AG09309 (cell line): Measurements from ENCODE around the gene G6PC1.
"Not testable (repeated sequence)": the region's sequence is repeated elsewhere in the genome, so short reads cannot be mapped to it uniquely, and the experiment has no call there.

Experiments used
- DNase-seq: peaks from one replicate; pipeline ENCODE4 v3.0.0-alpha.2; 2010; ENCODE audit warnings: low read depth
- H3K4me3 ChIP-seq: 2 replicates; pipeline ENCODE4 v1.5.1; 2011; ENCODE audit warnings: mild to moderate bottlenecking, low read depth, low read length, moderate library complexity; ENCODE audit not compliant: control insufficient read depth
- TF ChIP-seq, protein P1 (sequence below): IDR thresholded peaks from 2 replicates; pipeline ENCODE4 v1.5.1; 2011; ENCODE audit warnings: mild to moderate bottlenecking, low read depth, low read length, inconsistent platforms; ENCODE audit not compliant: insufficient read depth, control insufficient read depth; ENCODE audit errors: missing control alignments

The G6PC1 gene

GRCh38 chr17:42853968-42854790 lies 46.4 kb upstream of the G6PC1 start:
- TF ChIP-seq, protein P1, sequence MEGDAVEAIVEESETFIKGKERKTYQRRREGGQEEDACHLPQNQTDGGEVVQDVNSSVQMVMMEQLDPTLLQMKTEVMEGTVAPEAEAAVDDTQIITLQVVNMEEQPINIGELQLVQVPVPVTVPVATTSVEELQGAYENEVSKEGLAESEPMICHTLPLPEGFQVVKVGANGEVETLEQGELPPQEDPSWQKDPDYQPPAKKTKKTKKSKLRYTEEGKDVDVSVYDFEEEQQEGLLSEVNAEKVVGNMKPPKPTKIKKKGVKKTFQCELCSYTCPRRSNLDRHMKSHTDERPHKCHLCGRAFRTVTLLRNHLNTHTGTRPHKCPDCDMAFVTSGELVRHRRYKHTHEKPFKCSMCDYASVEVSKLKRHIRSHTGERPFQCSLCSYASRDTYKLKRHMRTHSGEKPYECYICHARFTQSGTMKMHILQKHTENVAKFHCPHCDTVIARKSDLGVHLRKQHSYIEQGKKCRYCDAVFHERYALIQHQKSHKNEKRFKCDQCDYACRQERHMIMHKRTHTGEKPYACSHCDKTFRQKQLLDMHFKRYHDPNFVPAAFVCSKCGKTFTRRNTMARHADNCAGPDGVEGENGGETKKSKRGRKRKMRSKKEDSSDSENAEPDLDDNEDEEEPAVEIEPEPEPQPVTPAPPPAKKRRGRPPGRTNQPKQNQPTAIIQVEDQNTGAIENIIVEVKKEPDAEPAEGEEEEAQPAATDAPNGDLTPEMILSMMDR: no peak
- DNase-seq: no peak
- H3K4me3 ChIP-seq: no peak overlapping the region

GRCh38 chr17:42855048-42855596 lies 45.5 kb upstream of the G6PC1 start:
- H3K4me3 ChIP-seq: no peak overlapping the region
- TF ChIP-seq, protein P1: no peak
- no peak for DNase-seq

- H3K4me3 ChIP-seq, DNase-seq: not testable (repeated sequence)
Observed at GRCh38 chr17:42856093-42856492, 44.5 kb upstream of the G6PC1 start.

GRCh38 chr17:42856516-42856915 lies 44.1 kb upstream of the G6PC1 start:
- H3K4me3 ChIP-seq, DNase-seq: not testable (repeated sequence)

DNA sequence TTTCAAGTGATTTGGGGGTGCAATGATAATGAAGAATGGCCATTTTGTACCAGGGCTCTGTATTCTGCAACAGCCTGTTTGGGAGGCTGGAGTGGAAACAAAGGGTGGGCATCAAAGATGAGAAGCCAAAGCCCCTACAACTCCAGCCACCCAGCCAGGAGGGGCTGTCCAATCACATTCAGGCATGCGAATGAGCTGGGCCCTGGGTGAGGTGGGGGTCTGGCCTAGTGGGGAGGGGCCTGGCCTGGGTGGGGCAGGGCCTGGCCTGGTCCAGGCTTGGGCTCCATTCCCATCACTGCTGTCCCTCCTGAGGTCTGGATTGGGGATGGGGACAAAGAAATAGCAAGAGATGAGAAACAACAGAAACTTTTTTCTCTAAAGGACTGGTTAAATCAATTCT lies 43.2 kb upstream of the G6PC1 start:
- no peak for DNase-seq
- H3K4me3 ChIP-seq: no peak overlapping the region
- TF ChIP-seq, protein P1: no peak

GRCh38 chr17:42865638-42866094 lies 34.9 kb upstream of the G6PC1 start:
- no peak for DNase-seq

DNA sequence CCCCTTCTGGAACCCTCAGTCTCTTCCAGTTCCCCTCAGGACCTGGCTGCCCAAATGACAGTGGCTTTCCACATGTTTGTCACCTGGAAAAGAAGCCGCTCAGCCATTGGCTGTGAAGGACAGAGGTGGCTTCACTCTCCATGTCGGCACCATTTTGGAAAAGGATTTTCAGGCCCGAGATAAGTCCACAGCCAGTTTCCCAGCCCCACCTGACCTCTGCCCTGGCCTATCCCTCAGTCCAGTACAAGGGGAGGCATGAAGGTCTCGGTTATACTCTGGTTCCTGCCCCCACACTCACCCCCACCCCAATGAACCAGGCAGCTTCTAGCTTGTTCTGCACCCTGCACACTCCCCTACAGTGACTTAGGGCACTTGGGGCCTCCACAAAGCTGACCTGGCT lies 34.4 kb upstream of the G6PC1 start:
- DNase-seq: no peak
- no peak overlapping the region for H3K4me3 ChIP-seq
- TF ChIP-seq, protein P1: no peak

More at GRCh38 chr17:42865638-42866094, 34.9 kb upstream of the G6PC1 start:
- TF ChIP-seq, protein P1: no peak
- no peak overlapping the region for H3K4me3 ChIP-seq
